ENCODE data around the gene REV3L.

GRCh38 chr6:111377558-111378120, 105.4 kb downstream of the REV3L start:
- no peak for TF ChIP-seq CTCF (IDR thresholded peaks at IDR 0.05; ENCODE audit: low read depth, low read length, missing input control)
- no peak for TF ChIP-seq MAX (IDR thresholded peaks at IDR 0.05)
- no peak for TF ChIP-seq FOXA1 (IDR thresholded peaks at IDR 0.05)
- TF ChIP-seq REST (IDR thresholded peaks at IDR 0.05): no peak
- TF ChIP-seq RAD21 (IDR thresholded peaks at IDR 0.05): no peak
- TF ChIP-seq SP1 (IDR thresholded peaks at IDR 0.05): no peak
